ENCODE measurements around the gene RGS6. TPM values are rescaled to one million over a fixed set of nuclear protein-coding genes. Genes with fewer than 3 reads are reported as not detected.

RGS6 gene
- total RNA-seq, 1 experiment from 2014 or later, result not detected

GRCh38 chr14:72089625-72090024, 157.4 kb downstream of the RGS6 start:
- H3K36me3 Mint-ChIP-seq (ENCODE audit: insufficient read depth, unreplicated experiment), result no peaks in the 10 kb centered on the region
- no peaks in the 10 kb centered on the region for H3K4me1 Mint-ChIP-seq (ENCODE audit: low read depth, unreplicated experiment)
- H3K27ac Mint-ChIP-seq (ENCODE audit: unreplicated experiment), result no peak overlapping the region
- CTCF ChIA-PET, result interaction anchor here (0.7 kb wide), 1 partner anchor 350 kb away, joined by 10 read pairs; no protein-coding TSS in a partner anchor
- no peaks in the 10 kb centered on the region for H3K9me3 Mint-ChIP-seq (ENCODE audit: low read depth, unreplicated experiment)
- intact Hi-C loops (cut with micrococcal nuclease; ENCODE audit: unreplicated experiment), result no loop called here
- BruUV-seq (replicated peaks), result no TSS peak
- H3K27me3 Mint-ChIP-seq (ENCODE audit: unreplicated experiment), result peaks cover 46% of the 10 kb centered on the region
- TF ChIP-seq, protein P1, sequence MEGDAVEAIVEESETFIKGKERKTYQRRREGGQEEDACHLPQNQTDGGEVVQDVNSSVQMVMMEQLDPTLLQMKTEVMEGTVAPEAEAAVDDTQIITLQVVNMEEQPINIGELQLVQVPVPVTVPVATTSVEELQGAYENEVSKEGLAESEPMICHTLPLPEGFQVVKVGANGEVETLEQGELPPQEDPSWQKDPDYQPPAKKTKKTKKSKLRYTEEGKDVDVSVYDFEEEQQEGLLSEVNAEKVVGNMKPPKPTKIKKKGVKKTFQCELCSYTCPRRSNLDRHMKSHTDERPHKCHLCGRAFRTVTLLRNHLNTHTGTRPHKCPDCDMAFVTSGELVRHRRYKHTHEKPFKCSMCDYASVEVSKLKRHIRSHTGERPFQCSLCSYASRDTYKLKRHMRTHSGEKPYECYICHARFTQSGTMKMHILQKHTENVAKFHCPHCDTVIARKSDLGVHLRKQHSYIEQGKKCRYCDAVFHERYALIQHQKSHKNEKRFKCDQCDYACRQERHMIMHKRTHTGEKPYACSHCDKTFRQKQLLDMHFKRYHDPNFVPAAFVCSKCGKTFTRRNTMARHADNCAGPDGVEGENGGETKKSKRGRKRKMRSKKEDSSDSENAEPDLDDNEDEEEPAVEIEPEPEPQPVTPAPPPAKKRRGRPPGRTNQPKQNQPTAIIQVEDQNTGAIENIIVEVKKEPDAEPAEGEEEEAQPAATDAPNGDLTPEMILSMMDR (IDR thresholded peaks at IDR 0.05; ENCODE audit: unreplicated experiment), result no peak
- no peak overlapping the region for H3K4me3 Mint-ChIP-seq (ENCODE audit: low read depth, unreplicated experiment)
- DNase-seq, result no peak

- Mint-ChIP-seq H3K4me3 (ENCODE audit: low read depth, unreplicated experiment) (no peak overlapping the region), H3K4me1 (ENCODE audit: low read depth, unreplicated experiment) (no peaks in the 10 kb centered on the region), H3K27me3 (ENCODE audit: unreplicated experiment) (peaks cover 61% of the 10 kb centered on the region), H3K27ac (ENCODE audit: unreplicated experiment) (no peak overlapping the region), H3K36me3 (ENCODE audit: insufficient read depth, unreplicated experiment) (no peaks in the 10 kb centered on the region), H3K9me3 (ENCODE audit: low read depth, unreplicated experiment) (no peaks in the 10 kb centered on the region)
- CTCF ChIA-PET, result no interaction called here
- BruUV-seq (replicated peaks), result no TSS peak
- TF ChIP-seq, protein P1 (IDR thresholded peaks at IDR 0.05; ENCODE audit: unreplicated experiment), result no peak
- intact Hi-C loops (cut with micrococcal nuclease; ENCODE audit: unreplicated experiment), result no loop called here
- no peak for DNase-seq
These were observed 162.8 kb downstream of the RGS6 start for GRCh38 chr14:72094844-72095582.

GRCh38 chr14:72097173-72097783, 165.0 kb downstream of the RGS6 start:
- no peak for DNase-seq
- Mint-ChIP-seq H3K4me3 (ENCODE audit: low read depth, unreplicated experiment) (no peak overlapping the region), H3K9me3 (ENCODE audit: low read depth, unreplicated experiment) (no peaks in the 10 kb centered on the region), H3K27me3 (ENCODE audit: unreplicated experiment) (peaks cover 70% of the 10 kb centered on the region), H3K36me3 (ENCODE audit: insufficient read depth, unreplicated experiment) (no peaks in the 10 kb centered on the region), H3K27ac (ENCODE audit: unreplicated experiment) (no peak overlapping the region), H3K4me1 (ENCODE audit: low read depth, unreplicated experiment) (no peaks in the 10 kb centered on the region)
- intact Hi-C loops (cut with micrococcal nuclease; ENCODE audit: unreplicated experiment), result no loop called here
- no TSS peak for BruUV-seq (replicated peaks)
- CTCF ChIA-PET, result no interaction called here
- TF ChIP-seq, protein P1 (IDR thresholded peaks at IDR 0.05; ENCODE audit: unreplicated experiment), result no peak

- H3K36me3 Mint-ChIP-seq (ENCODE audit: insufficient read depth, unreplicated experiment), result no peaks in the 10 kb centered on the region
- no peak overlapping the region for H3K27ac Mint-ChIP-seq (ENCODE audit: unreplicated experiment)
- H3K9me3 Mint-ChIP-seq (ENCODE audit: low read depth, unreplicated experiment), result no peaks in the 10 kb centered on the region
- peaks cover 67% of the 10 kb centered on the region for H3K27me3 Mint-ChIP-seq (ENCODE audit: unreplicated experiment)
- DNase-seq, result no peak
- TF ChIP-seq, protein P1 (IDR thresholded peaks at IDR 0.05; ENCODE audit: unreplicated experiment), result no peak
- CTCF ChIA-PET, result no interaction called here
- no peak overlapping the region for H3K4me3 Mint-ChIP-seq (ENCODE audit: low read depth, unreplicated experiment)
- intact Hi-C loops (cut with micrococcal nuclease; ENCODE audit: unreplicated experiment), result no loop called here
- no peaks in the 10 kb centered on the region for H3K4me1 Mint-ChIP-seq (ENCODE audit: low read depth, unreplicated experiment)
- BruUV-seq (replicated peaks), result no TSS peak
These were observed 166.0 kb downstream of the RGS6 start for GRCh38 chr14:72098210-72098609.
